Measurements from ENCODE around the gene TRAK1. TPM values are rescaled to one million over a fixed set of nuclear protein-coding genes. Genes with fewer than 3 reads are reported as not detected.

Gene TRAK1
- total RNA-seq, 2 donors from 2014 or later, result 17.4 to 23.8 TPM

DNA sequence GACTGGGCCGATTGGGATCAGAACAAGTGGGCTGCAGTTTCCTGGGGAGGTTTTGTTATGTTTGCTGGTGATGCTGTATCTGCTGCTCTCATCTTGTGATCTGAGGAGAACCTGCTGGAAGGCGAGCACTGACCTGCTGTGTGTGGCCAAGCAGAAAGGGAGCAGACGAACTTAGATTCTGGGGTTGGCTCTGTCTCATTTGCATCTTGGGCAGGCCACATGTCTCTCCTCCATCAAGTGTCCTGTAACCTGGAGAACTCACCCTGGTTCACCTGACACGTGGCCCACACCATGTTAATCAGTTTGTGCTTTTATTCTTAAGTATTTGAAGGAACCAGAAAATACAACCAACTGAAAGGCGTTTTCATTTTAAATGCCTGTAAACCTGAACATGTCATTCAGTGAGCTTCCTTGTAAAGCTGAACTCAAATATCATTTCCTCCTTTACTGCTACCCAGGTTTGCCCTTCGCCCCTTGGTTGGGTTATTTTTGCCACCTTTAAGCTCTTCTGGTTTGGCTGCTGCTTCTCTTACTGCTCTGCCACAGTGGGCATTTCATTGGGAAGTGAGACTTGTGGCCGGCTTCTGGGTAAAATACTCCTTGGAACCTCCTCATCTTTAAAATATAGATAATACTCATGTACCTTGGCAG, 33.5 kb upstream of the TRAK1 start:
- H3K36me3 Mint-ChIP-seq (ENCODE audit: low read depth), result no peaks in the 10 kb centered on the region
- H3K27ac Mint-ChIP-seq, result no peak overlapping the region
- H3K4me1 Mint-ChIP-seq, result peaks cover 16% of the 10 kb centered on the region
- no peaks in the 10 kb centered on the region for H3K9me3 Mint-ChIP-seq
- H3K27me3 Mint-ChIP-seq, result no peaks in the 10 kb centered on the region
- no peak overlapping the region for H3K4me3 Mint-ChIP-seq
- no peak for ATAC-seq (replicated peaks)

DNA sequence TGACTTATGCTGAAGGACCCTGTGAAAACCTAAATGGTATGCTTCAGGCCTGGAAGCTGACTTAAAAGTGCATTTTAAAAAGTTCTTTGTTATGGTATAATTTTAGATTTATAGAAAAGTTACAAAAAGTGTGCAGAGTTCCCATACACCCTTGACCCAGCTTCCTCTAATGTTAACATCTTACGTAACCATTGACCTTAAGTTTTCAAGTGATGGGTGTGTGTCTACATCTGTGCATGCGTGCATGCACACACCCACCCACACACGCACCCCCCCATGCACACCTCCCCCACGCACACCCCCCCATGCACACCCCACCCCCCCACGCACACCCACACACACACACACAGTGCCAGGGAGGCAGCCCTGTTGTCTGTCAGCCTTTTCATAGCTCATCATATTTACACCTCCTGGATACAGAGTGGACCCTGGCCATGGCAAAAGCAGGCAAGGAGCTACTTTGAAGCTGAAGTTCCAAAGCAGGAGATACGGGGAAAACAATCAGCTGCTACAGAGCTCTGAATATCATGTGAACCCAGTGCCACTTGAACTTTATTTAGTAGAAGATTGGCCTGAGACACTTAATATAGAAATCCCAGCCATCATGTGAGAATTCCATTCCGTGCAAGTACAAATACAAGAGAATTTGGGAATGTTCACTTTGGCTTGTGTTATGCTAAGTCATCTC, 30.0 kb upstream of the TRAK1 start:
- ATAC-seq (replicated peaks), result no peak
- Mint-ChIP-seq H3K27ac (no peak overlapping the region), H3K27me3 (no peaks in the 10 kb centered on the region), H3K4me3 (no peak overlapping the region), H3K9me3 (no peaks in the 10 kb centered on the region), H3K4me1 (peaks cover 12% of the 10 kb centered on the region), H3K36me3 (ENCODE audit: low read depth) (no peaks in the 10 kb centered on the region)

DNA sequence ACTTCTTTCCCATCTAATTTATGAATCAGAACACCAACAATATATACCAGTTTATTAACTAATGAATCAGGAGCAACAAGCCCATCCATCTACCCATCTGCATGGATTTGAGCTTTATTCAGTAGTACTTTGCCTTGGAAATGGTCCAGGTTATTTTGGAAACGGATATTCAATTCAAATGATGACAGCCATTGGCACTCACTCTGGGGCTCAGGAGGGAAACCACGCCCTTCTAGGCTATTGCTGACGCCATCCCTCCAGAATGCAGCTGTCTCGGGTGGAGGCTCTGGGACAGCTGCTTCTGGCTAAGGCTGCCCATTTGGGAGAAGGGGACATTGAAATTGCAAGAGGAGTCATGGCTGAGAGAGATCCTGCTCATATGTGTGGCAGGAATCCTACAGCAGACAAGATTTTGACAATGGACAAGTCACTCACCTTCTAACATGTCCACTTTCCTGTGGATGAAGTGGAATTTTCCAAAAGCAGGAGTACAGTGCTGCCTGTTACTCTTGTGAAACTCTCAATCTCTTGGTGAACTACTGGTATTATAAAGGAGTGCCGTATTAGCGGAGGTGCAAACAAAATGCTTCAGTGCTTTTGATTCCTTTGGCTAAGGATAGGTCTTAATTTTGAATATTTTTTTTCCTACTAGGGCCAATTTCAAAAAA, 29.3 kb upstream of the TRAK1 start:
- H3K4me3 Mint-ChIP-seq, result no peak overlapping the region
- H3K27me3 Mint-ChIP-seq, result no peaks in the 10 kb centered on the region
- H3K9me3 Mint-ChIP-seq, result no peaks in the 10 kb centered on the region
- ATAC-seq (replicated peaks), result no peak
- H3K36me3 Mint-ChIP-seq (ENCODE audit: low read depth), result no peaks in the 10 kb centered on the region
- H3K4me1 Mint-ChIP-seq, result peaks cover 12% of the 10 kb centered on the region
- no peak overlapping the region for H3K27ac Mint-ChIP-seq

DNA sequence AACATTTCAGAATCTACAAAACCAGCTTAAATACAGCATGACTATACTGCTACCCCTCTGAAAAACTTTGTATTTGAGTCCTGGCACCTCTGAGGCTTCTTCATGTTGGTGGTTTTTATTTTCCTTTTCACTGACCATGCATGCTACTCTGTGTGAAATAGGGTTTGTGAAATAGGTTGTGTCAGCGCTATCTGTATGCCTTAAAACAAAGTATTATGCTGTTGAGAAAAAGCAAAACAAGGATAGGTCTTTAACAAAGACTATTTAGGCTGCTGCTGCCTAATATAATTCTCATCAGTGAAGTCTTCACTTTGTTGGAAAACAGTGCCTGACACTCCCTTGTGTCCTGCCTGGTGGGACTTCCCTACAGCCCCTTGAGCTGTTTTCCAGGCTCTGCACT, 28.7 kb upstream of the TRAK1 start:
- no peaks in the 10 kb centered on the region for H3K27me3 Mint-ChIP-seq
- no peak overlapping the region for H3K27ac Mint-ChIP-seq
- no peaks in the 10 kb centered on the region for H3K36me3 Mint-ChIP-seq (ENCODE audit: low read depth)
- H3K4me3 Mint-ChIP-seq, result no peak overlapping the region
- ATAC-seq (replicated peaks), result no peak
- no peaks in the 10 kb centered on the region for H3K9me3 Mint-ChIP-seq
- peaks cover 12% of the 10 kb centered on the region for H3K4me1 Mint-ChIP-seq

DNA sequence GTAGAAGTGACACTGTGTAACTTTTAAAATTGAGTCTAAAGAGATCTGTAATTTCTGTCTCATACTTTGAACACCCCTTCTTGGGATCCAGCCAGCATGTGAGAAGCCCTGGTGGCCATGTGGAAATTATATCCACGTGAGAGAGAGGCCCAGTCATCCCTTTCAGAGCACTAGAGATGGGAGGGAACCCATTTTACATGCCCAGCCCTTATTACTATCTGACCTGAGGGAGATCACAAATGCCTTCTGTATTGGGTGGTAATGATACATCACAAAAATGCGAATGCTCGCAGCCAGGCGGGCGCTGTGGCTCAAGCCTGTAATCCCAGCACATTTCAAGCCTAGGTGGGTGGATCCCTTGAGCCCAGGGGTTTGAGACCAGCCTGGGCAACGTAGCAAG, 27.3 kb upstream of the TRAK1 start:
- Mint-ChIP-seq H3K4me1 (peaks cover 12% of the 10 kb centered on the region), H3K36me3 (ENCODE audit: low read depth) (no peaks in the 10 kb centered on the region), H3K27ac (no peak overlapping the region), H3K4me3 (no peak overlapping the region), H3K9me3 (no peaks in the 10 kb centered on the region), H3K27me3 (no peaks in the 10 kb centered on the region)
- no peak for ATAC-seq (replicated peaks)

DNA sequence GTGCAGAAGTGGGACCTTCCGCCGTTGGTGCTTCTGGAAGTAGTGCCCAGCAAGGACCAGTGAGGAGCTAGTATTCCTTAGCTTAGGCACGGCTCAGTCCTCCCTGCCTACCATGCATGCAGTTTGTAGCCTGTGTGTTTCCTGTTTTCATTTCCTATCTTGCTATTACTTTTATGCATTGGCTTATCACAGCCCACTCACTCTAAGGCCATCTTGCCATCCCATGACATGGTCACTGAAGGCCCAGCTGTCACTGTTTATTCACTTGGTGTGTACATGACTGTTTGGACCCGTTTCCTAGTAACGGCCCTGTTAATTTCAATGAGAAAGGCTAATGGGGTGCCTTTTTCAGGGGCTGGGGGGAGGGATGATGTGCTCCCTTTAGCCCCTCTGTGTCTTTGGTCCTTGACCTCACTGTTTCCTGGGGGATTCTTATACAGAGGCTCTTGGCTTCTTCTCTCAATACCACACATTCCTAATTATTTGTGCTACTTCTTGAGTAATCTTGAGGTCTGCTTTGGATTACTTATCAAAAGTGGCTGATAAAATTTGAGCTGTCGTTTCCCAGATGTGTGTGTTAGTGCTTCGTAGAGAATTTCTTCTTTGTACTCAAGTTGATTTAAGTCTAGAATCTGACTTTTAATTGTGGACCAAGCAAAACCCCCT, 24.5 kb upstream of the TRAK1 start:
- Mint-ChIP-seq H3K4me1 (peaks cover 3% of the 10 kb centered on the region), H3K27me3 (no peaks in the 10 kb centered on the region), H3K27ac (no peak overlapping the region), H3K36me3 (ENCODE audit: low read depth) (no peaks in the 10 kb centered on the region), H3K9me3 (no peaks in the 10 kb centered on the region), H3K4me3 (no peak overlapping the region)
- ATAC-seq (replicated peaks), result no peak

DNA sequence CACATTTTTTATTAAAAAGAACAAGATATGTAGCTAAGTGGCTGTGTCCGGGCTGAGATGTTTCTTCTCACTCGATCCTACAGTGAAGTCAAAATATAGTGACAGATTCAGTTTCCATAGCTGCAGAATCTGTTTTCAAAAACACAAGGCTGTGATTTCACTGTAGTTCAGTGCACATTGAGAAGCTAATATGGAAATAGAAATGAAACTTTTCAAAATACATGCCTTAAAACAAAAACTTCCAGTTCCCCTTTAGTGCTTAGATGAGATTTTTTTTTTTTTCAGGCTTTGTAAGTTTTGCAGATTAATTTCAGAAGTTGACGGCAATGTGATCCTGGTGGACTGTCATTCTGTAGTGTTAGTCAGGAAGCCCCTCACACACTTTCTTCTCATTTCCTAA, 23.8 kb upstream of the TRAK1 start:
- Mint-ChIP-seq H3K4me3 (no peak overlapping the region), H3K27ac (no peak overlapping the region), H3K36me3 (ENCODE audit: low read depth) (no peaks in the 10 kb centered on the region), H3K9me3 (no peaks in the 10 kb centered on the region), H3K4me1 (peaks cover 3% of the 10 kb centered on the region), H3K27me3 (no peaks in the 10 kb centered on the region)
- ATAC-seq (replicated peaks), result no peak

DNA sequence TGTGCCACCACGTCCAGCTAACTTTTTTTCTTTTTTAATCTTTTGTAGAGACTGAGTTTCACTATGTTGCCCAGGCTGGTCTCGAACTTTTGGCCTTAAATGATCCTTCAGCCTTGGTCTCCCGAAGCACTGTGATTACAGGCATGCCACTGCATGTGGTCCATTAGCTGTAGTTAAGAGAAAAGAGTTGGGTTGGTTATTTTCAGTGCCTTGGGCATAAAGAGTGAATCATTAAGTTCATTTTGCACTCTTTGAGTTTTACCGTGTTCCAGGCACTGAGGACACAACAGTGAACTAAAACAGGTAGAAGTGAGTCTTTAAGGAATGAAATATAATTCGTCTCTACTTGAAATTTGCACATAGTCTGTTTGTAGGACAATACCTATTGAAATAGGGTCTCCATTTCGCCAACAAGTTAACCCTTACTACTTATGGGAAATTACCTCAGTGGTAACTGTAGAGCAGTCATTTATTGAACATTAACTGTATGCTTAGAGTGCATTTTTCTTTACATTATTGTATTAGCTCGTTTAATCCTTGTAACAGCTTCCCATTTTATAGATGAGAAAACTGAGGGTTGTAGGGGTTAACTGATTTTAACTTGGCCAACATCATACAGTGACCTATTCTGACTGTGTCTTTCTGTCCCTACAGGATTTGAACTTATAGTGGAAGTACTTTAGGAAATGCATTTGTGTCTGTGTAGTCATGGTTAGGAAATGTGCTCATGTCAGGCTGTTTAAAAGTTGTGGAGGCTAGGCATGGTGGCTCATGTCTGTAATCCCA, 22.7 kb upstream of the TRAK1 start:
- no peak for ATAC-seq (replicated peaks)
- H3K27me3 Mint-ChIP-seq, result no peaks in the 10 kb centered on the region
- H3K36me3 Mint-ChIP-seq (ENCODE audit: low read depth), result no peaks in the 10 kb centered on the region
- no peaks in the 10 kb centered on the region for H3K9me3 Mint-ChIP-seq
- no peak overlapping the region for H3K4me3 Mint-ChIP-seq
- H3K27ac Mint-ChIP-seq, result no peak overlapping the region
- peaks cover 3% of the 10 kb centered on the region for H3K4me1 Mint-ChIP-seq

DNA sequence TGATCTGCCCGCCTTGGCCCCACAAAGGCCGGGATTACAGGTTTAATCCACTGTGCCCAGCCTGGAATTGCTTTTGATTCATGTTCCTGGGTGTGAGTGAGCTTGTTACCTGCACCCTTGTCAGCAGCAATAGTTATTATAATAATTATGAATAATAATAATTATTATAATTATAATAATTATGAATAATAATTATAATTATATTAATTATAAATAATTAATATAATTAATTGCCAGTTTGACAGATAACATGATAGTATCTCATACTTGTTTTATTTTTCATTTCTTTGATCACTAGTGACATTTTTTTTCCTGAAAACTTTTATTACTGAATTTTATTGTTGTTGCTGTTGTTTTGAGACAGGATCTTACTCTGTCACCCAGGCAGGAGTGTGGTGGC, 21.1 kb upstream of the TRAK1 start:
- H3K4me1 Mint-ChIP-seq, result peaks cover 3% of the 10 kb centered on the region
- no peaks in the 10 kb centered on the region for H3K9me3 Mint-ChIP-seq
- no peaks in the 10 kb centered on the region for H3K27me3 Mint-ChIP-seq
- H3K27ac Mint-ChIP-seq, result no peak overlapping the region
- ATAC-seq (replicated peaks), result no peak
- H3K36me3 Mint-ChIP-seq (ENCODE audit: low read depth), result no peaks in the 10 kb centered on the region
- H3K4me3 Mint-ChIP-seq, result no peak overlapping the region

DNA sequence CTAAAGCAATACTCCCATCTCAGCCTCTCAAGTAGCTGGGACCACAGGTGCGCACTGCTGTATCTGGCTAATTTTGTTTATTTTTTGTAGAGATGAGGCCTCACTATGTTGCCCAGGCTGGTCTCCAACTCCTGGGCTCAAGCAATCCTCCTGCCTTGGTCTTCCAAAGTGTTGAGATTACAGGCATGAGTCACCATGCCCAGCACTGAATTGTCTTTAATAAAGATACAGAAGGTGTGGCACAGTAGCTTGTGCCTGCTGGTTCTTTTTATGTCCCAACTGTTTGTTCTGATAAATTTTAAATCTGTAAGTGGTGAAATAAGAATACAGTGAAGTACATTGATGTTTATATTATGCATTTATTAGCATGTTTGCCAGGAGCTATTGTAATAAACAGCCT, 20.6 kb upstream of the TRAK1 start:
- Mint-ChIP-seq H3K4me1 (peaks cover 3% of the 10 kb centered on the region), H3K27me3 (no peaks in the 10 kb centered on the region), H3K9me3 (no peaks in the 10 kb centered on the region), H3K4me3 (no peak overlapping the region), H3K36me3 (ENCODE audit: low read depth) (no peaks in the 10 kb centered on the region), H3K27ac (no peak overlapping the region)
- ATAC-seq (replicated peaks), result no peak

DNA sequence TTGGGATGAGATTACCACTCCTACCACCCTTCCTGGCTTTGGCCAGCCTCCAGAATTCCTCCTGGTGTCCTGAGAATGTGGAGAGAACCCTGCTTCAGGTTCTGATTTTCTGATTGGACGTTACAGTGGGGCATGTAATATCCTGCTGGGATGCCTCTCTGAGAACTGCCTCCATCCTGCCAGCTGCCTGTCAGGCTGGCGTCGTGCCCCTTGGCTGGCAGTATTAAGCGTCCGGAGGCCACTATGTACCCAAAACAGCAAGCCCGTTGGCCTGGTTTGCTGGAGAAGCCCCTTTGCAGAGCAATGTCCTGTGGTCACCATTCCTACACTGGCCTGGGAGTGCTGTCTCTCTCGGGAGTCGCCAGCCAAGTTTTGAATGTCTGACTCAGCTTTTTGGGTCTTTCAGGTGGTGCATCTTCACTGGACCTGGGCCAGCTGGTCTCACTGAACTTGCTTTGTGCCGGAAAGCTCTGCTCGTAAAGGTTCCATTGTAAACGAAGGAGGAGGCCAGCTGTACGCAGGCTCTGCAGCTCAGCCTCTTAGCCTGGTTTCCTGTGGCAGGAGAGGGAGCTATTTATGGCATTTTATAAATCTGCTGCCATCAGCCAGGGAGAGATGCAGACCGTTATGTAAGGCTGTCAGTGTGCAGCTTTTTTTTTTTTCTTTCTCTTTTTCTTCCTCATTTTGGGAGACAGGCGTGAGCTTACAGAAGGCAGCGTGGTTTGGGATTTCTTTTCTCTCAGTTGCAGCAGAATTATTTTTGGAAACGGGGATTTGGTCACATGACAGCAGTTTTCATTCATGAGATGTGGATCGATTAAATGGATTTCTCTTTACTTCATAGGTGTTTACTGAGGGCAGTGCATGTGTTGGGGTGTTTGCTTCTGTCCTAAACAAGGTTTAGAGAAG, 19.0 kb upstream of the TRAK1 start:
- Mint-ChIP-seq H3K36me3 (ENCODE audit: low read depth) (no peaks in the 10 kb centered on the region), H3K27ac (no peak overlapping the region), H3K27me3 (no peaks in the 10 kb centered on the region), H3K9me3 (no peaks in the 10 kb centered on the region), H3K4me1 (peaks cover 7% of the 10 kb centered on the region), H3K4me3 (no peak overlapping the region)
- no peak for ATAC-seq (replicated peaks)

DNA sequence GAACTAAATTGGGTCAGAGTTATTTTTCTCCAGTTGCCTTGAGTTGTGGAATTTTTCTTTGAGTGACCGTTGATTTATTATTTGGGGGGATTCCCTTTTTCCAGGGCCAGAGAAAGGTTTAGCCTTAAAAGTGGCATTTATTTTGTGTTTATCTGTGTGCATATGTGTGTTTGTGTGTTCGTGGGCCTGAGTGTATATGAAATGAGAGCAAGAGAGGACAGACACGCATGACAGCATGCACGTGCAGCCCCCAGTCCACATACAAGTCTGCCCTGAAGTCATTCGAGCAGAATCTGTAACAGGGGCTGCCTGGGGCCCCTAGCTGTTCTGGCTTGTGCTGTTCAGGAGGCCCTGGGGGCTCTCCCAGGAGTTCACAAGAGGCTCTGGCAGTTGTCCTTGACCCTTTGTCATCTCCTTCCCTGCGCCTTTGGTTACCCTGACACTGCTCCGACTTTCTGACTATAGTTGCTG, 18.3 kb upstream of the TRAK1 start:
- no peak overlapping the region for H3K4me3 Mint-ChIP-seq
- H3K36me3 Mint-ChIP-seq (ENCODE audit: low read depth), result no peaks in the 10 kb centered on the region
- H3K27me3 Mint-ChIP-seq, result no peaks in the 10 kb centered on the region
- H3K27ac Mint-ChIP-seq, result no peak overlapping the region
- H3K9me3 Mint-ChIP-seq, result no peaks in the 10 kb centered on the region
- ATAC-seq (replicated peaks), result no peak
- peaks cover 12% of the 10 kb centered on the region for H3K4me1 Mint-ChIP-seq

DNA sequence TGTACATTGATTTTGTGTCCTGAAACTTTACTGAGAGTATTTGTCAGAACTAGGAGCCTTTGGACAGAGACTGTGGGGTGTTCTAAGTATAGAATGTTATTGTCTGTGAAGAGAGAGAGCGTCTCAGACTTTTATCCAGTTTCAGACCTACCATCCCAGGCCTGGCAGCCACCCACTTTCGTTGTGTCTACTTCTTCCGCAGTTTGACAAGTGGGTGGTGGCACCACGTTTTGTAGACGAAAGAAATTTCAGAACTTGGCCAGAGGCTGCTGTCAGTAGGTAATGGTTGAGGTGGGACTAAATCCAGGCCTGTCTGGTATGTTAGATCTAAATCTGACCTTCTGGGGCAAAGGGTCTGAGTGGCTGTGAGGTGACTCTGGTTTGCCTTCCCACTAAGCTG, 13.4 kb upstream of the TRAK1 start:
- Mint-ChIP-seq H3K27me3 (no peaks in the 10 kb centered on the region), H3K27ac (peak overlapping the region; percentile 53), H3K4me1 (peaks cover 43% of the 10 kb centered on the region), H3K9me3 (peaks cover 4% of the 10 kb centered on the region), H3K4me3 (peak overlapping the region; percentile 29), H3K36me3 (ENCODE audit: low read depth) (no peaks in the 10 kb centered on the region)
- ATAC-seq (replicated peaks), result peak; percentile 34
